ENCODE data around the gene EID3.
A peak's percentile ranks its signal among the peaks of the same experiment; 100 is the strongest.
"Not testable (repeated sequence)": the region's sequence is repeated elsewhere in the genome, so short reads cannot be mapped to it uniquely, and the experiment has no call there.

The EID3 gene

GRCh38 chr12:104303538-104304151, at the start of gene EID3:
EID3 (plus strand) TSS chr12:104303739; CDS start chr12:104303935, 196 bp downstream.
- DNase-seq (ENCODE audit: low spot score) = peak; percentile 95

- no peak for DNase-seq (ENCODE audit: low spot score)
Observed at GRCh38 chr12:104257913-104258472, 45.5 kb upstream of the EID3 start.

- DNase-seq (ENCODE audit: low spot score) = no peak
Observed at GRCh38 chr12:104258476-104259067, 45.0 kb upstream of the EID3 start.

GRCh38 chr12:104263026-104263425, 40.5 kb upstream of the EID3 start:
- DNase-seq (ENCODE audit: low spot score) = no peak

GRCh38 chr12:104263580-104264358, 39.8 kb upstream of the EID3 start:
- DNase-seq (ENCODE audit: low spot score) = no peak

- DNase-seq (ENCODE audit: low spot score) = not testable (repeated sequence)
Observed at GRCh38 chr12:104265436-104265835, 38.1 kb upstream of the EID3 start.

- DNase-seq (ENCODE audit: low spot score) = no peak
Observed at GRCh38 chr12:104272938-104273337, 30.6 kb upstream of the EID3 start.

GRCh38 chr12:104273503-104273902, 30.0 kb upstream of the EID3 start:
- DNase-seq (ENCODE audit: low spot score) = no peak

GRCh38 chr12:104274811-104275210, 28.7 kb upstream of the EID3 start:
- no peak for DNase-seq (ENCODE audit: low spot score)

GRCh38 chr12:104275689-104276088, 27.9 kb upstream of the EID3 start:
- no peak for DNase-seq (ENCODE audit: low spot score)

GRCh38 chr12:104276273-104277131, 27.0 kb upstream of the EID3 start:
- no peak for DNase-seq (ENCODE audit: low spot score)

GRCh38 chr12:104279164-104279563, 24.4 kb upstream of the EID3 start:
- DNase-seq (ENCODE audit: low spot score) = no peak

- DNase-seq (ENCODE audit: low spot score) = no peak
Observed at GRCh38 chr12:104280111-104280510, 23.4 kb upstream of the EID3 start.

- DNase-seq (ENCODE audit: low spot score) = no peak
Observed at GRCh38 chr12:104280717-104281458, 22.7 kb upstream of the EID3 start.

GRCh38 chr12:104281636-104282035, 21.9 kb upstream of the EID3 start:
- DNase-seq (ENCODE audit: low spot score) = no peak

GRCh38 chr12:104282109-104282508, 21.4 kb upstream of the EID3 start:
- no peak for DNase-seq (ENCODE audit: low spot score)

- DNase-seq (ENCODE audit: low spot score) = no peak
Observed at GRCh38 chr12:104285740-104286515, 17.6 kb upstream of the EID3 start.

GRCh38 chr12:104286516-104287482, 16.7 kb upstream of the EID3 start:
- DNase-seq (ENCODE audit: low spot score) = peak; percentile 91

- DNase-seq (ENCODE audit: low spot score) = peak; percentile 85
Observed at GRCh38 chr12:104288635-104289274, 14.8 kb upstream of the EID3 start.

Measured in left forelimb (tissue), 1 donor.